Measurements from ENCODE around the gene ANTXR1.

Gene ANTXR1

GRCh38 chr2:69139778-69140670 is 127.0 kb downstream of the ANTXR1 start:
- no peak for DNase-seq

- no peak for DNase-seq
Observed at GRCh38 chr2:69141061-69141460, 128.1 kb downstream of the ANTXR1 start.

GRCh38 chr2:69143748-69144360 is 130.9 kb downstream of the ANTXR1 start:
- no peak for DNase-seq

GRCh38 chr2:69145204-69145603 is 132.2 kb downstream of the ANTXR1 start:
- no peak for DNase-seq

GRCh38 chr2:69147841-69148533 is 135.0 kb downstream of the ANTXR1 start:
- no peak for DNase-seq

GRCh38 chr2:69149631-69150215 is 136.7 kb downstream of the ANTXR1 start:
- DNase-seq, result no peak

GRCh38 chr2:69151931-69152330 is 139.0 kb downstream of the ANTXR1 start:
- no peak for DNase-seq

GRCh38 chr2:69152847-69153583 is 140.0 kb downstream of the ANTXR1 start:
- DNase-seq, result no peak

GRCh38 chr2:69154106-69154505 is 141.1 kb downstream of the ANTXR1 start:
- no peak for DNase-seq

- DNase-seq, result no peak
Observed at GRCh38 chr2:69156624-69157023, 143.6 kb downstream of the ANTXR1 start.

- DNase-seq, result no peak
Observed at GRCh38 chr2:69157441-69157840, 144.5 kb downstream of the ANTXR1 start.

GRCh38 chr2:69159986-69160385 is 147.0 kb downstream of the ANTXR1 start:
- DNase-seq, result no peak

- DNase-seq, result no peak
Observed at GRCh38 chr2:69162057-69162456, 149.1 kb downstream of the ANTXR1 start.

GRCh38 chr2:69163109-69163508 is 150.1 kb downstream of the ANTXR1 start:
- DNase-seq, result no peak

GRCh38 chr2:69163556-69163955 is 150.6 kb downstream of the ANTXR1 start:
- DNase-seq, result no peak

GRCh38 chr2:69164061-69164778 is 151.2 kb downstream of the ANTXR1 start:
- no peak for DNase-seq

- no peak for DNase-seq
Observed at GRCh38 chr2:69165091-69165880, 152.3 kb downstream of the ANTXR1 start.

GRCh38 chr2:69166465-69166811 is 153.5 kb downstream of the ANTXR1 start:
- DNase-seq, result no peak

- DNase-seq, result no peak
Observed at GRCh38 chr2:69166812-69167468, 154.0 kb downstream of the ANTXR1 start.

- no peak for DNase-seq
Observed at GRCh38 chr2:69167469-69167822, 154.5 kb downstream of the ANTXR1 start.

Measured in CD4-positive, alpha-beta T cell treated with Interleukin-17A for 4 hours (primary cell).